Middle frontal gyrus (tissue), 1 donor: Measurements from ENCODE around the gene B9D1.
"Not testable (repeated sequence)": the region's sequence is repeated elsewhere in the genome, so short reads cannot be mapped to it uniquely, and the experiment has no call there.

ENCODE experiments used
- DNase-seq: peaks from one replicate; pipeline ENCODE4 v3.0.0-alpha.2; 2015; ENCODE audit warnings: low spot score; ENCODE audit errors: extremely low spot score

Gene B9D1

GRCh38 chr17:19359151-19359550 lies 3.4 kb downstream of the B9D1 start:
- no peak for DNase-seq

GRCh38 chr17:19357761-19358160 lies 4.8 kb downstream of the B9D1 start:
- no peak for DNase-seq

- DNase-seq = no peak
These were observed 5.2 kb downstream of the B9D1 start for GRCh38 chr17:19357351-19357750.

- DNase-seq = no peak
These were observed 7.8 kb downstream of the B9D1 start for GRCh38 chr17:19354748-19355147.

GRCh38 chr17:19353401-19353800 lies 9.1 kb downstream of the B9D1 start:
- DNase-seq = not testable (repeated sequence)

- DNase-seq = no peak
These were observed 13.7 kb downstream of the B9D1 start for GRCh38 chr17:19348806-19349205.

- DNase-seq = no peak
These were observed 14.4 kb downstream of the B9D1 start for GRCh38 chr17:19348081-19348650.

GRCh38 chr17:19347323-19348080 lies 15.0 kb downstream of the B9D1 start:
- no peak for DNase-seq

GRCh38 chr17:19346351-19347255 lies 15.9 kb downstream of the B9D1 start:
- DNase-seq = no peak

GRCh38 chr17:19345486-19346350 lies 16.8 kb downstream of the B9D1 start:
- no peak for DNase-seq

GRCh38 chr17:19345067-19345460 lies 17.5 kb downstream of the B9D1 start:
- no peak for DNase-seq

GRCh38 chr17:19344311-19345066 lies 18.0 kb downstream of the B9D1 start:
- DNase-seq = no peak

GRCh38 chr17:19343671-19344151 lies 18.8 kb downstream of the B9D1 start:
- DNase-seq = no peak

- DNase-seq = no peak
These were observed 19.3 kb downstream of the B9D1 start for GRCh38 chr17:19343256-19343630.

- no peak for DNase-seq
These were observed 19.8 kb downstream of the B9D1 start for GRCh38 chr17:19342611-19343255.

- DNase-seq = no peak
These were observed 20.6 kb downstream of the B9D1 start for GRCh38 chr17:19341641-19342610.

- DNase-seq = no peak
These were observed 21.3 kb downstream of the B9D1 start for GRCh38 chr17:19341211-19341631.

GRCh38 chr17:19339341-19339815 lies 23.1 kb downstream of the B9D1 start:
- no peak for DNase-seq
